GM12875 (cell line): Measurements from ENCODE around the gene MKLN1.

ENCODE experiments used
- H3K4me3 ChIP-seq: one replicate; pipeline ENCODE4 v1.5.1; 2011; ENCODE audit warnings: low read depth, low read length, control low read depth
- CTCF ChIP-seq: IDR thresholded peaks from 2 replicates; pipeline ENCODE4 v1.5.1; 2011; ENCODE audit warnings: low read depth, mild to moderate bottlenecking, control low read depth, inconsistent platforms, low read length, moderate library complexity, borderline replicate concordance; ENCODE audit not compliant: insufficient read depth

Gene MKLN1

GRCh38 chr7:131489881-131490280 is 162.2 kb downstream of the MKLN1 start:
- no peak for TF ChIP-seq CTCF
- H3K4me3 ChIP-seq: no peak overlapping the region

- no peak for TF ChIP-seq CTCF
- H3K4me3 ChIP-seq: no peak overlapping the region
Observed at GRCh38 chr7:131493081-131493480, 165.4 kb downstream of the MKLN1 start.

GRCh38 chr7:131493581-131493980 is 165.9 kb downstream of the MKLN1 start:
- no peak for TF ChIP-seq CTCF
- H3K4me3 ChIP-seq: no peak overlapping the region

GRCh38 chr7:131494182-131494581 is 166.5 kb downstream of the MKLN1 start:
- no peak overlapping the region for H3K4me3 ChIP-seq
- no peak for TF ChIP-seq CTCF

GRCh38 chr7:131495669-131496498 is 168.2 kb downstream of the MKLN1 start:
- no peak for TF ChIP-seq CTCF
- no peak overlapping the region for H3K4me3 ChIP-seq

GRCh38 chr7:131497454-131497853 is 169.8 kb downstream of the MKLN1 start:
- TF ChIP-seq CTCF: no peak
- no peak overlapping the region for H3K4me3 ChIP-seq

GRCh38 chr7:131498237-131498885 is 170.7 kb downstream of the MKLN1 start:
- TF ChIP-seq CTCF: no peak

More at GRCh38 chr7:131498237-131498885, 170.7 kb downstream of the MKLN1 start:
- no peak overlapping the region for H3K4me3 ChIP-seq
